GM19324 (cell line): ENCODE data around the gene EIF3K.
"Not testable (repeated sequence)": the region's sequence is repeated elsewhere in the genome, so short reads cannot be mapped to it uniquely, and the experiment has no call there.

Experiments used
- ATAC-seq: cut with Tn5 transposase; IDR thresholded peaks from one replicate; pipeline ENCODE4 v1.9.1; 2021; ENCODE audit warnings: mild to moderate bottlenecking, moderate library complexity; ENCODE audit not compliant: unreplicated experiment, low FRiP score

The EIF3K gene

DNA sequence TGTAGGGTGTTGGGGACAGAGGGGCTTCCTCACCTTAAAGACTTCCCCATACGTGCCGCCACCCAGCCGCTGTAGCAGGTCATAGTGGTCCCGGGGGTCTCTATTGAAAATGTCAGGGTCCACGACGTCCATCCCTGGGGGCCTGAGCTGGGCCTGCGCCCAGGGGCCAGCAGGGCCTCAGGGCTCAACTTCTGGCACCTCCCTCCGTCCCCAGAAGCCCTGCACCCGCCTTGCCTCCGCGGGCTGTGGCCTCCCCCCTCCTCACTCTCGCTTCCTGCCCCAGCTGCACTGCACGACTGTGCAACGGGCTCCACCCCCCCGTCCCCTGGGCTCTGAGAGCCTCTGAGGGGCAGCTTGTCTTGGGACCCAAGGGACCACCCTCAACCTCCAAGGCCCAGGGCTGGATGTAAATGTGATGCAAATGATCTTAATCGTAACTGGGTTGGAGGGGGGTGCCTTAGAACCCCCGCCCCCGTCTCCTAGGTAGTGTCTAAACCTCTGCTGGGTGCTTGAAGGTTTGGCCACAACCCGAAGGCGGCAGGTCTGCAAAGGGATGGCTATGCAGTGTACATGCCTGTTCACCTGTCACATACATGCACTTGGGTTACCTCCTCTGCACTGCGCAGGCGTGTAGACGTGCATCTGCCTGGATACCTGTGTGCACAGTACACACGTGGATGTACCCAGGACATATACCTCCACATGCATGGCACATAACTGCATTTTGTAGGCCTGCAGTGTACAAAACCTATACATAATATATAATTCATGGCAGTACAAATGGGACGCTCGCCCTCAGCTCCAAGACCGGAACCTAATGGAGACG lies 1.0 kb upstream of the EIF3K start, which contains the start of gene MAP4K1:
Gene MAP4K1 (minus strand): TSS at position 190 of the 826 bp plus-strand sequence. CDS start 58 bp downstream, at position 132.
- peak; percentile 62 for ATAC-seq

DNA sequence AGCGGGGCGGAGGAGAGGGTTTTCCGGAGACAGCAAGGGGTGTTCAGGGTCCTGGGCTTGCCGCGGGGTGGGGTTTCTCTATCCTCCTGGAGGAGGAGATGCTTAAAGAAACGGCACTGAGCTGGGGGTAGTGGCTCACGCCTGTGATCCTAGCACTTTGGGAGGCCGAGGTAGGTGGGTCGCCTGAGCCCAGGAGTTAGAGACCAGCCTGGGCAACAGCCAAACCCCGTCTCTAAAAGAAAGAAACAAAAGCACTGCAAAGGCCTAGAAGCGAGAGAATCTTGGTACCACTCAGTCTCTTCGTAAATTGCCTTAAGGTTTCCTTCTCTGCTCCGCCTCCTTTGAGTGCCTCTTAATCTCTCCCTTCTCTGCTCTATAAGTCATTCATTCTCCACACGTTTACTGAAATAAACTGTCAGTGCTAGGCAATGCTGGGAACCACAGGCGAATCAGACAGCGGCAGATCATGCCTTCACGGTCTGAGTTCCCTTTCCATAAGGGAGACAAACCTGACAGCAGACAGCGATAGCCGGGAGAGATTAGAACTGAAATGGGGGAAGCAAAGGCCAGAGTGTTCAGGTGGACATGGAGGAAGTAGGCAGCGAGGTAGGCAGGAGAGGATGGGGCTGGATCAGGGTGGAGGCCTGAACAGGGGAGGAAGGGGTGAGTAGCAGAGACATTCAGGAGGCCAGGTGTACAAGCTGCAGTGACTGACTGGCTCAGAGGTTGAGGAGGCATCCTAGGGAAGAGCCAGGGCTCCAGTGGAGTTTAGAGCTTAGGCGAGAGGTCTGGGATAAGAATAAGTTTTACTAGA lies 580 bp downstream of the EIF3K start:
- ATAC-seq = no peak

GRCh38 chr19:38624822-38625221 lies 5.8 kb downstream of the EIF3K start:
- ATAC-seq = no peak

GRCh38 chr19:38626401-38626800 lies 7.4 kb downstream of the EIF3K start:
- no peak for ATAC-seq

GRCh38 chr19:38629568-38629967 lies 10.6 kb downstream of the EIF3K start:
- ATAC-seq = no peak

DNA sequence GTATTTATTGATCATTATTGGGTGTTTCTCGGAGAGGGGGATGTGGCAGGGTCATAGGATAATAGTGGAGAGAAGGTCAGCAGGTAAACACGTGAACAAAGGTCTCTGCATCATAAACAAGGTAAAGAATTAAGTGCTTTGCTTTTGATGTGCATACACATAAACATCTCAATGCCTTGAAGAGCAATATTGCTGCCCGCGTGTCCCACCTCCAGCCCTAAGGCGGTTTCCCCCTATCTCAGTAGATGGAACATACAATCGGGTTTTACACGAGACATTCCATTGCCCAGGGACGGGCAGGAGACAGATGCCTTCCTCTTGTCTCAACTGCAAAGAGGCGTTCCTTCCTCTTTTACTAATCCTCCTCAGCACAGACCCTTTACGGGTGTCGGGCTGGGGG lies 12.3 kb downstream of the EIF3K start:
- ATAC-seq = not testable (repeated sequence)

DNA sequence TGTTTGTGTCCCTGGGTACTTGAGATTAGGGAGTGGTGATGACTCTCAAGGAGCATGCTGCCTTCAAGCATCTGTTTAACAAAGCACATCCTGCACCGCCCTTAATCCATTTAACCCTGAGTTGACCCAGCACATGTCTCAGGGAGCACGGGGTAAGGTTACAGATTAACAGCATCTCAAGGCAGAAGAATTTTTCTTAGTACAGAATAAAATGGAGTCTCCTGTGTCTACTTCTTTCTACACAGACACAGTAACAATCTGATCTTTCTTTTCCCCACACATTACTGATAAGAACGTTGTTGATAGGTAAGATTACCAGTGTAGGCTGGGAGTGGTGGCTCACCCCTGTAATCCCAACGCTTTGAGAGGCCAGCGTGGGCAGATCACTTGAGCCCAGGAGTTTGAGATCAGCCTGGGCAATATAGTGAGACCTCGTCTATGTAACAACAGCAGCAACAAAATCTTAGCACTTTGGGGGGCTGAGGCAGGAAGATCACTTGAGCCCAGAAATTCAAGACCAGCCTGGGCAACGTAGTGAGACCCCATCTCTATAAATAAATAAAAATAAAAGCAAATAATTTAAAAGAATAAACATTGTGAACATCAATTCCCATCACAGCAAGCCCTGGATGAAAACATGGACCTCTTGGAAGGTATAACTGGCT lies 13.0 kb downstream of the EIF3K start:
- ATAC-seq = not testable (repeated sequence)

DNA sequence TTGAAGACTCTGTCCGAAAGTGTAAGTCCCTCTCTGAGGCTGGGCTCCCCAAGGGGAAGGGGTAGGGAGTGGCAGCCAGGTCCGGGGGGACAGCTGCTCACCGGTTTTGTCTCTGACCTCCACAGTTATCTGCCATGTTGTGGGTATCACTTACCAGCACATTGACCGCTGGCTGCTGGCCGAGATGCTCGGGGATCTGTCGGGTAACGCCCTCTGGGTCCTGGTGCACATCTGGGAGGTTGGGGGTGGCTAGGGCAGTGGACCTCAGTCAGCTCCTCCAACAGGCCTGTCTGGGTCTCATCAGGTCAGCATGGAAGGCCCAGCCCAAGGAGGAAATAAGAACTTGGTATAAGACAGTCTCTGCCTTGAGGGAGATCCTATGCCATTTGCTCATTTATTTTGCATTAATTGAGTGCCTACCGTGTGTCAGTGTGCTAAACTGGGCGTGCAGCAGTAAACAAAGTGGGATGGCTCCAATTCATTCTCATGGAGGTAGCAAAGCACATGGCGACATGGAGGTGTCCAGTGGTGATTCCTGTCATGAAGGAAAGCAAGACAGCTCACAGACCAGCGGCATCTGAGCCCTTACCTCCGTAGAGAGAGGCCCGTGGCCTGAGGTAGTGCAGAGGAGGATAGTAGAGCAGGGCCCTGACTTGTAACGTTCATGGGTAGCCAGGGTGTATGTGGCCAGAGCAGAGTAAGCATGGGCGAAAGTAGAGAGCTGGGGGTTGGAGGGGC lies 13.7 kb downstream of the EIF3K start:
- ATAC-seq = no peak

- ATAC-seq = no peak
These were observed 15.9 kb downstream of the EIF3K start for GRCh38 chr19:38634757-38635482.

GRCh38 chr19:38635483-38636399 lies 16.8 kb downstream of the EIF3K start:
- no peak for ATAC-seq

DNA sequence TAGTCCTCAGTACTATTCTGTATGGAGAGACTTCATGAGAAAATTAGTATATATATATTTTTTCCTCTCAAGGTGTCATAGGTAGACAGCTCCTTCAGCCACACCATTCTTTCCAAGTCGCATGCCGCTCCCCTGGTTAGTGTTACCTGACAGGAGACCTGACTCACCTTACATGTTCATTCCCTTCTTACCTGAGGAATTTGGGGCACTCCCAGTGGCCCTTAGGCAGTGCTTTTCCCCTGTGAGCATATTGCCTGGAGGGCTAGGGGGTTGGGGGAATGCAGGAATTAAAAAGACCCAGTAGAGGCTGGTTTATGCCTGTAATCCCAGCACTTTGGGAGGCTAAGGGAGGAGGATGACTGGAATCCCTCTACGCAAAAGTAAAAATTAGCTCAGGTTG lies 19.5 kb downstream of the EIF3K start:
- ATAC-seq = no peak

DNA sequence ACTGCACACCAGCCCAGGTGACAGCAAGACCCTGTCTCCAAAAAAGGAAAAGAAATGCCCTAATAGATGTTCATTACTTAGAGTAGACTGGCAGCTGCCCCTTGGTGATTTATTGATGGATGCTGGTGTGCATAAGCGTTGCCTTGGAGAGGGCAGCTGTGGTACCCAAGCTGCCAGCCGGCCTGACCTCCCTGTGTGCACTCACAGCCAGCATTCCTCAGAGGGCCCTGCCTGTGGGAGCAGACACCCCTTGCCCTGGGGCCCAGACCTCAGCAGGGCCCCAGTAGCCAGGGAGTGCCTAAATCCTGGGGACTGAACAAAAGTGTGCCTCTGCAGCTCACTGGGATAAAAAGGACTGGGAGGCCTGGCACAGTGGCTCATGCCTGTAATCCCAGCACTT lies 20.7 kb downstream of the EIF3K start:
- no peak for ATAC-seq

DNA sequence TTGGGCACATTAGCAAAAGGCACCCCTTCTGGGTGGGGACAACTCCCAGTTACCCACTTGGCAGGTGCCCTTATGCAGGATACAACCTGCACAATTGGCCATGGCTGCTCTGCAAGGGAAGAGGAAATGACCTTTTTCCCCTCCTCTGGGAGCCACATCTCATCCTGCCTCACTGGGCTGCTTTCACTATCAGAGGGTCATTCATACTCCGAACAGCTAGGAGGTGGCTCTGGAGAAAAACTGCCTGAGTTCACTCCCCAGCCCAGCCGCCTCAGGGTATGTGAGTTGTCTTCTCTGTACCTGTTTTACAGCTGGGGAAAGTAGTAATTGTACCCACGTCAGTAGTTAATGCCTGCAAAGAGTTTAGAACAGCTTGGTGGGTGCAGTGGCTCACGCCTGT lies 21.4 kb downstream of the EIF3K start:
- ATAC-seq = no peak

GRCh38 chr19:38642176-38642575 lies 23.2 kb downstream of the EIF3K start:
- no peak for ATAC-seq

DNA sequence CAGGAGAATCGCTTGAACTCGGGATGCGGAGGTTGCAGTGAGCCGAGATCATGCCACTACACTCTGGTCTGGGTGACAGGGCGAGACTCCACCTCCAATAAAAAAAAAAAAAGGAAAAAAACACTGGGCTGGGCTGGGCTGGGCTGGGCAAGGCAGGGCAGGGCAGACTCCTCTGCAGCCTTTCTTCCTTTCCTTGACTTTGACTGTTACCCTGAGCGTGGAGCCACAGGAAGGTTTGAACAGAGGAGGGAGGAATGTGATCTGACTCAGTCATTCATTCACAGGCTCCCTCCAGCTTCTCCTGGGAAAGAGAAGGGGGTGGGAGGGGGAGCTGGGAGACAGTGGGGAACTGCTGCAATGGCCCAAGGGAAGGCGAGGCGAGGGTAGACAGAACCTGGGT lies 25.7 kb downstream of the EIF3K start:
- ATAC-seq = no peak

GRCh38 chr19:38647368-38647965 lies 28.5 kb downstream of the EIF3K start, which contains the start of gene ACTN4:
ACTN4 (plus strand) TSS chr19:38647649; CDS start chr19:38647746, 97 bp downstream.
- peak; percentile 96 for ATAC-seq

- ATAC-seq = no peak
These were observed 29.2 kb downstream of the EIF3K start for GRCh38 chr19:38647966-38648768.
